HCT116 (cell line): Measurements from ENCODE around the gene BOC.

Experiments
- EZH2 ChIP-seq: fragments of 200-600 bp; sonication (generic); IDR thresholded peaks from 2 replicates; pipeline ENCODE4 v1.6.1; 2017; ENCODE audit warnings: antibody characterized with exemption, mixed run types
- FOSL1 ChIP-seq: IDR thresholded peaks from 2 replicates; pipeline ENCODE4 v1.6.1; 2012; ENCODE audit warnings: low read depth
- TF ChIP-seq, protein P1 (sequence below), 3 experiments: fragments of 200-600 bp in 1 of 3; sonication (generic) in 1 of 3; IDR thresholded peaks in 2 of 3; conservative IDR thresholded peaks in 1 of 3; 2 replicates each; pipeline ENCODE4 v1.5.1; 2012 to 2017; ENCODE audit warnings: low read depth in 2 of 3, low read length in 2 of 3, antibody characterized with exemption in 1 of 3, borderline replicate concordance in 1 of 3, control low read depth in 1 of 3, mild to moderate bottlenecking in 1 of 3, mixed read lengths in 1 of 3, mixed run types in 1 of 3, moderate library complexity in 1 of 3; ENCODE audit not compliant: insufficient read depth in 1 of 3
- TF ChIP-seq, protein P2 (sequence below): IDR thresholded peaks from 2 replicates; pipeline ENCODE4 v1.6.1; 2012; ENCODE audit warnings: low read depth

DNA sequence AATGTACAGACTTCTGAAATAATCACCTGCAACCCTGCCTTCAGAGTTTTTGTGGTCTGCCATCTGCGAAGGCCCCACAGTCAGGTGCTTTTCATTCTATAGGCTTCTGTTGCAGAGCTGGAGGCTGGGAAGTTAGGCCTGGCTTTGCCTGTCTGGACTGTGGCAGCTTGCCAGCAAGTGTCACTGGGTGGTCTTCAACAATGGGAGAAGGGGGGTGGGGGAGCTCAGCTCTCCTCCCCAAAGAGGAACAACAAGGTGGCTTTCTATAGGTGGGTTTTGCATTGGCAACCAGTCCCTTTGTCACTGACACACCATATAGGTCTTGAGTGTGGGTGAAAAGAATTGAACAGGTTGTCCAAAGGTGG lies 7.3 kb downstream of the BOC start:
- TF ChIP-seq, protein P1, sequence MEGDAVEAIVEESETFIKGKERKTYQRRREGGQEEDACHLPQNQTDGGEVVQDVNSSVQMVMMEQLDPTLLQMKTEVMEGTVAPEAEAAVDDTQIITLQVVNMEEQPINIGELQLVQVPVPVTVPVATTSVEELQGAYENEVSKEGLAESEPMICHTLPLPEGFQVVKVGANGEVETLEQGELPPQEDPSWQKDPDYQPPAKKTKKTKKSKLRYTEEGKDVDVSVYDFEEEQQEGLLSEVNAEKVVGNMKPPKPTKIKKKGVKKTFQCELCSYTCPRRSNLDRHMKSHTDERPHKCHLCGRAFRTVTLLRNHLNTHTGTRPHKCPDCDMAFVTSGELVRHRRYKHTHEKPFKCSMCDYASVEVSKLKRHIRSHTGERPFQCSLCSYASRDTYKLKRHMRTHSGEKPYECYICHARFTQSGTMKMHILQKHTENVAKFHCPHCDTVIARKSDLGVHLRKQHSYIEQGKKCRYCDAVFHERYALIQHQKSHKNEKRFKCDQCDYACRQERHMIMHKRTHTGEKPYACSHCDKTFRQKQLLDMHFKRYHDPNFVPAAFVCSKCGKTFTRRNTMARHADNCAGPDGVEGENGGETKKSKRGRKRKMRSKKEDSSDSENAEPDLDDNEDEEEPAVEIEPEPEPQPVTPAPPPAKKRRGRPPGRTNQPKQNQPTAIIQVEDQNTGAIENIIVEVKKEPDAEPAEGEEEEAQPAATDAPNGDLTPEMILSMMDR (IDR thresholded peaks at IDR 0.05 in 2 of 3, conservative IDR thresholded peaks at IDR 0.05 in 1 of 3; ENCODE audit: borderline replicate concordance in 1 of 3, insufficient read depth in 1 of 3, low read depth in 2 of 3, low read length in 2 of 3) = no peak
- TF ChIP-seq EZH2 = no peak
- TF ChIP-seq, protein P2, sequence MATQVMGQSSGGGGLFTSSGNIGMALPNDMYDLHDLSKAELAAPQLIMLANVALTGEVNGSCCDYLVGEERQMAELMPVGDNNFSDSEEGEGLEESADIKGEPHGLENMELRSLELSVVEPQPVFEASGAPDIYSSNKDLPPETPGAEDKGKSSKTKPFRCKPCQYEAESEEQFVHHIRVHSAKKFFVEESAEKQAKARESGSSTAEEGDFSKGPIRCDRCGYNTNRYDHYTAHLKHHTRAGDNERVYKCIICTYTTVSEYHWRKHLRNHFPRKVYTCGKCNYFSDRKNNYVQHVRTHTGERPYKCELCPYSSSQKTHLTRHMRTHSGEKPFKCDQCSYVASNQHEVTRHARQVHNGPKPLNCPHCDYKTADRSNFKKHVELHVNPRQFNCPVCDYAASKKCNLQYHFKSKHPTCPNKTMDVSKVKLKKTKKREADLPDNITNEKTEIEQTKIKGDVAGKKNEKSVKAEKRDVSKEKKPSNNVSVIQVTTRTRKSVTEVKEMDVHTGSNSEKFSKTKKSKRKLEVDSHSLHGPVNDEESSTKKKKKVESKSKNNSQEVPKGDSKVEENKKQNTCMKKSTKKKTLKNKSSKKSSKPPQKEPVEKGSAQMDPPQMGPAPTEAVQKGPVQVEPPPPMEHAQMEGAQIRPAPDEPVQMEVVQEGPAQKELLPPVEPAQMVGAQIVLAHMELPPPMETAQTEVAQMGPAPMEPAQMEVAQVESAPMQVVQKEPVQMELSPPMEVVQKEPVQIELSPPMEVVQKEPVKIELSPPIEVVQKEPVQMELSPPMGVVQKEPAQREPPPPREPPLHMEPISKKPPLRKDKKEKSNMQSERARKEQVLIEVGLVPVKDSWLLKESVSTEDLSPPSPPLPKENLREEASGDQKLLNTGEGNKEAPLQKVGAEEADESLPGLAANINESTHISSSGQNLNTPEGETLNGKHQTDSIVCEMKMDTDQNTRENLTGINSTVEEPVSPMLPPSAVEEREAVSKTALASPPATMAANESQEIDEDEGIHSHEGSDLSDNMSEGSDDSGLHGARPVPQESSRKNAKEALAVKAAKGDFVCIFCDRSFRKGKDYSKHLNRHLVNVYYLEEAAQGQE = no peak
- no peak for TF ChIP-seq FOSL1
